NOMO-1 (cell line): ENCODE measurements around the gene RPS5.
"Not testable (repeated sequence)": the region's sequence is repeated elsewhere in the genome, so short reads cannot be mapped to it uniquely, and the experiment has no call there.

Experiments used
- DNase-seq, 2 experiments: peaks; one replicate each; lab custom pipeline; 2025; ENCODE audit not compliant: unreplicated experiment in 2 of 2; lab: John Stamatoyannopoulos, UW

RPS5 gene

GRCh38 chr19:58400916-58401839 is 14.1 kb downstream of the RPS5 start:
- peak; percentile 98 to 99 for DNase-seq

GRCh38 chr19:58401840-58402421 is 14.9 kb downstream of the RPS5 start:
- DNase-seq, result no peak

- DNase-seq, result not testable (repeated sequence)
These were observed 16.9 kb downstream of the RPS5 start for GRCh38 chr19:58403920-58404478.

- no peak for DNase-seq
These were observed 20.0 kb downstream of the RPS5 start for GRCh38 chr19:58406818-58407657.

GRCh38 chr19:58407658-58408151 is 20.6 kb downstream of the RPS5 start:
- no peak for DNase-seq

- DNase-seq, result peak; percentile 96 to 98
These were observed 21.3 kb downstream of the RPS5 start, which contains the start of gene ZNF584 for GRCh38 chr19:58408152-58409009. TSS of gene ZNF584 (plus strand) at chr19:58408649. CDS start at chr19:58409148, 499 bp downstream.

GRCh38 chr19:58409010-58409790 is 22.1 kb downstream of the RPS5 start:
- peak; percentile 17 to 38 for DNase-seq

GRCh38 chr19:58416604-58417003 is 29.5 kb downstream of the RPS5 start:
- DNase-seq, result no peak

- DNase-seq, result no peak
These were observed 30.0 kb downstream of the RPS5 start for GRCh38 chr19:58417071-58417470.

GRCh38 chr19:58428617-58429016 is 41.5 kb downstream of the RPS5 start:
- DNase-seq, result no peak

- no peak for DNase-seq
These were observed 42.7 kb downstream of the RPS5 start for GRCh38 chr19:58429745-58430144.

GRCh38 chr19:58434217-58434616 is 47.1 kb downstream of the RPS5 start:
- DNase-seq, result no peak

- peak; percentile 93 to 99 for DNase-seq
These were observed 52.8 kb downstream of the RPS5 start, which contains the start of gene ZNF132 for GRCh38 chr19:58439576-58440554. TSS of gene ZNF132 (minus strand) at chr19:58440153. CDS start at chr19:58439821, 332 bp downstream.

- DNase-seq, result no peak
These were observed 53.5 kb downstream of the RPS5 start for GRCh38 chr19:58440556-58440955.

- DNase-seq, result not testable (repeated sequence)
These were observed 55.9 kb downstream of the RPS5 start for GRCh38 chr19:58442986-58443385.
